Fibroblast of pulmonary artery (primary cell): Measurements from ENCODE around the gene POC5.

ENCODE experiments used
- DNase-seq: peaks from one replicate; pipeline ENCODE4 v3.0.0-alpha.2; 2010; ENCODE audit warnings: low read depth
- H3K4me3 ChIP-seq: replicated peaks from 2 replicates; pipeline ENCODE4 v1.5.1; 2011; ENCODE audit warnings: low read depth, mild to moderate bottlenecking, control low read depth, low read length, moderate library complexity
- CTCF ChIP-seq: IDR thresholded peaks from 2 replicates; pipeline ENCODE4 v1.5.1; 2011; ENCODE audit warnings: mild to moderate bottlenecking, control low read depth, low read length, inconsistent platforms; ENCODE audit errors: missing control alignments

Gene POC5

GRCh38 chr5:75685141-75685540, 32.1 kb downstream of the POC5 start:
- TF ChIP-seq CTCF, result no peak
- H3K4me3 ChIP-seq, result no peak overlapping the region
- no peak for DNase-seq

- DNase-seq, result peak; percentile 69
- no peak overlapping the region for H3K4me3 ChIP-seq
- TF ChIP-seq CTCF, result peak; percentile 65
Observed at GRCh38 chr5:75681125-75681830, 36.0 kb downstream of the POC5 start.

GRCh38 chr5:75678155-75678554, 39.1 kb downstream of the POC5 start:
- no peak for TF ChIP-seq CTCF
- H3K4me3 ChIP-seq, result no peak overlapping the region
- no peak for DNase-seq

DNA sequence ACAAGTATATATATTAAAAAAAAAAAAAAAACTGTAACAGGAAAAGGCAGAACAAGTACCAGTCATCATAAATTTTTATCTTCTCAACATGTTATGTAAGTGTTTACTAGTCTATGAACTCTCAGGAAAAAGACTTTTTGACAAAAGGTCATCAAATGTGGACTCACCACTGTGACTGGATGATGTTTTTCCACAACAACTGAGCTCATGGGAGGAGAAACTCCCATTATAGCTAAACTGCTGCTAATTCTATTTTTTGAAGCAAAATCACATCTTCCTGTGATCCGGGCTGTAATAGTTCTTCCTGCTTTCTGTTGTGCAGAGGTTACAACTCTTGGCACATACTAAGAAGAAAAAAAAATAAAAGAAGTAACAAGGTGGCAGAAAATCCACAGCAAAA, 39.6 kb downstream of the POC5 start:
- TF ChIP-seq CTCF, result no peak
- DNase-seq, result peak; percentile 17
- no peak overlapping the region for H3K4me3 ChIP-seq

DNA sequence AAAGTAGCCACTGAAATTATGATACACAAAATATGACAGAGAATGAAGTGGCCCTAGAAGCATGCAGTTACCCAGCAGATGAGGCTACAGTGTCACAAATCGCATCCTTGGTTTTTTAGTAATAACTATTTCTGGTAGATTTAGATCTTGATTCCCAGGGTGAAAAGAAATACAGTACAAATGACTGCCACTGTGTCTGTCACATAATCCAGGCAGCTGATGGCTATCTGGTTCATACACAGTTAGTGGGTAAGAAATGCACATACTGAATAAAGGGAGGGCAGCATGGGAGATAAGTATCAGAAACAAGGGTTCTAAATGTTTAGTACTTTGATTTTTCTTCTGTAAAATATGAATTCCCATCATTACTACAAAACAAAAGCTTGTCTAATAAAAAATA, 41.5 kb downstream of the POC5 start:
- DNase-seq, result no peak
- H3K4me3 ChIP-seq, result no peak overlapping the region
- no peak for TF ChIP-seq CTCF

DNA sequence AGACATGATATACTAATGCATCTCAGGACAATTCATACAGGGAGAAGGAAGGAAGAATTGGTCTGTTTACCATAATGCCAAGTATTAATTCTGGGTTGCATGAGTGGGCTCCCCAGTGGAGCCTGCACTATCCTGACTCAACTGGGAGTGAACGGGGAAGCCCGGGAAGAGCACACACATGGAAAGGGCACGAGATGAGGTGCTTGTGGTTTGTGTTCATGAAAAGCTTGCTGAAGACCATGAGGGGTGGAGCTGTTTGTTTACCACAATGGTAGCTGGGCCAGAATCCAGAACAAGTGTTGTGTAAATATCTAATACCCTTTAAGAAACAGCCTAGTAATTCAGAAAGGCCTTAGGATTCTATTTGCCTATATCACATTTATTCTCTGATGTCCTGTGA, 44.6 kb downstream of the POC5 start:
- DNase-seq, result no peak
- no peak for TF ChIP-seq CTCF
- H3K4me3 ChIP-seq, result no peak overlapping the region

- peak; percentile 20 for DNase-seq
- no peak for TF ChIP-seq CTCF
- H3K4me3 ChIP-seq, result no peak overlapping the region
Observed at GRCh38 chr5:75671506-75671905, 45.7 kb downstream of the POC5 start.
